Activated B cell treated with CpG ODN at 0.5 μM for 24 hours (primary cell): Measurements from ENCODE around the gene PRPF40B. TPM values are rescaled to one million over a fixed set of nuclear protein-coding genes. Genes with fewer than 3 reads are reported as not detected.
A peak's percentile ranks its signal among the peaks of the same experiment; 100 is the strongest.

Experiments used
- ATAC-seq: fragments of 200-7000 bp; cut with Tn5 transposase; one replicate; pipeline ENCODE4 v1.10.0; 2021; ENCODE audit warnings: low read depth, mild to moderate bottlenecking, moderate library complexity
- CTCF ChIA-PET: fragments of 350-600 bp; sonication (Branson Sonifier 250); formaldehyde crosslinking; loops from one replicate; lab custom pipeline; 2021; ENCODE audit warnings: antibody characterized with exemption; lab: Charles Lee
- POLR2A ChIA-PET: fragments of 350-600 bp; sonication (Branson Sonifier 250); formaldehyde crosslinking; loops from one replicate; lab custom pipeline; 2021; ENCODE audit warnings: antibody characterized with exemption; lab: Charles Lee
- DNase-seq: peaks from one replicate; pipeline ENCODE4 v3.0.0; 2022
- H3K27ac Mint-ChIP-seq: one replicate; pipeline ENCODE4 v1.8.0; 2020; ENCODE audit warnings: mixed read lengths
- H3K27me3 Mint-ChIP-seq: one replicate; pipeline ENCODE4 v1.8.0; 2021; ENCODE audit warnings: mixed read lengths
- H3K36me3 Mint-ChIP-seq: one replicate; pipeline ENCODE4 v1.8.0; 2021; ENCODE audit warnings: low read depth, mixed read lengths
- H3K4me1 Mint-ChIP-seq: one replicate; pipeline ENCODE4 v1.8.0; 2021; ENCODE audit warnings: mixed read lengths
- H3K4me3 Mint-ChIP-seq: one replicate; pipeline ENCODE4 v1.8.0; 2020; ENCODE audit warnings: mild to moderate bottlenecking, mixed read lengths
- H3K9me3 Mint-ChIP-seq: one replicate; pipeline ENCODE4 v1.8.0; 2020; ENCODE audit warnings: mixed read lengths
- CTCF ChIP-seq: fragments of 200-600 bp; IDR thresholded peaks from one replicate; pipeline ENCODE4 v1.8.0; 2022; ENCODE audit warnings: antibody characterized with exemption, mild to moderate bottlenecking
- intact Hi-C: fragments of 100-400 bp; cut with micrococcal nuclease; formaldehyde crosslinking; loops from one replicate; pipeline ENCODE4 v1.15.1; 2024
- total RNA-seq: library from RNA; stranded (reverse); gene quantifications from 2 replicates; pipeline ENCODE4 v1.2.3, GENCODE V29; 2022

Gene PRPF40B
- total RNA-seq, 1 donor from 2014 or later, result 23.4 TPM

GRCh38 chr12:49633703-49634345 is 10.5 kb downstream of the PRPF40B start:
- H3K4me3 Mint-ChIP-seq, result no peak overlapping the region
- ATAC-seq, result no peak
- ChIA-PET POLR2A (no interaction called here), CTCF (interaction anchor here (0.8 kb wide), 1 partner anchor 107 kb away, joined by 3 read pairs; the partner anchor contains the start of gene TMBIM6)
- H3K36me3 Mint-ChIP-seq, result peaks cover 4% of the 10 kb centered on the region
- no peak overlapping the region for H3K27ac Mint-ChIP-seq
- no peaks in the 10 kb centered on the region for H3K9me3 Mint-ChIP-seq
- intact Hi-C loops, result no loop called here
- DNase-seq, result no peak
- peaks cover 19% of the 10 kb centered on the region for H3K4me1 Mint-ChIP-seq
- TF ChIP-seq CTCF, result no peak
- no peaks in the 10 kb centered on the region for H3K27me3 Mint-ChIP-seq

DNA sequence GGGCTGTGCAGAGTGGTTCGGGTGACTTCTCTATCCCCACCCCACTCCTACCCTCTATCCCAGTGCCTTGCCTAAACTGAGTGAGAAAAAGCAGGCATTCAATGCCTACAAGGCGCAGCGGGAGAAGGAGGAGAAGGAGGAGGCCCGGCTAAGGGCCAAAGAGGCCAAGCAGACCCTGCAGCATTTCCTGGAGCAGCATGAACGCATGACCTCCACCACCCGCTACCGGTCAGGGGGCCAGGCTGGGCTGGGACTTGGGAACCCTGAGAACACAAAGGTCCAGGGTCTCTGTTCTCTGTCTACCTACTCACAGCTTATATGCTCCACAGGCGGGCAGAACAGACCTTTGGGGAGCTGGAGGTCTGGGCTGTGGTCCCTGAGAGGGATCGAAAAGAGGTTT is 11.7 kb downstream of the PRPF40B start:
- intact Hi-C loops, result no loop called here
- no peak for ATAC-seq
- ChIA-PET CTCF (interaction anchor here (14.7 kb wide), 1 partner anchor 75 kb away, joined by 284 read pairs; the partner anchor contains the start of gene FMNL3), POLR2A (interaction anchor here (0.6 kb wide), 1 partner anchor 32 kb away, joined by 3 read pairs; no protein-coding TSS in a partner anchor)
- Mint-ChIP-seq H3K4me3 (no peak overlapping the region), H3K4me1 (peaks cover 27% of the 10 kb centered on the region), H3K36me3 (peaks cover 4% of the 10 kb centered on the region), H3K27ac (no peak overlapping the region), H3K9me3 (no peaks in the 10 kb centered on the region), H3K27me3 (no peaks in the 10 kb centered on the region)
- DNase-seq, result no peak
- TF ChIP-seq CTCF, result no peak

- peaks cover 27% of the 10 kb centered on the region for H3K4me1 Mint-ChIP-seq
- DNase-seq, result peak; percentile 2
- no peaks in the 10 kb centered on the region for H3K9me3 Mint-ChIP-seq
- ChIA-PET CTCF (interaction anchor here (0.7 to 14.7 kb wide), 6 partner anchors 10 to 74 kb away, joined by 3 to 284 read pairs (median 6); partner anchors contain the start of genes FMNL3 and PRPF40B), POLR2A (interaction anchor here (0.5 to 2.6 kb wide), 5 partner anchors 13 to 269 kb away, joined by 3 to 12 read pairs (median 4); partner anchors contain the start of genes NCKAP5L, PRPF40B and SPATS2)
- intact Hi-C loops, result loop anchor here (2.0 kb wide), 2 partner anchors 127 to 203 kb away; no protein-coding TSS in a partner anchor
- TF ChIP-seq CTCF, result no peak
- H3K27ac Mint-ChIP-seq, result no peak overlapping the region
- H3K36me3 Mint-ChIP-seq, result peaks cover 4% of the 10 kb centered on the region
- no peak for ATAC-seq
- H3K27me3 Mint-ChIP-seq, result no peaks in the 10 kb centered on the region
- no peak overlapping the region for H3K4me3 Mint-ChIP-seq
These were observed 12.3 kb downstream of the PRPF40B start for GRCh38 chr12:49635656-49636055.

GRCh38 chr12:49636574-49636973 is 13.2 kb downstream of the PRPF40B start:
- Mint-ChIP-seq H3K27ac (no peak overlapping the region), H3K36me3 (peaks cover 4% of the 10 kb centered on the region), H3K27me3 (no peaks in the 10 kb centered on the region), H3K4me3 (no peak overlapping the region), H3K4me1 (peaks cover 27% of the 10 kb centered on the region), H3K9me3 (no peaks in the 10 kb centered on the region)
- ATAC-seq, result no peak
- ChIA-PET CTCF (interaction anchor here (0.7 to 14.7 kb wide), 12 partner anchors 9 to 141 kb away, joined by 3 to 284 read pairs (median 5); partner anchors contain the start of genes FMNL3, PRPF40B and TMBIM6), POLR2A (interaction anchor here (0.6 to 2.6 kb wide), 6 partner anchors 14 to 270 kb away, joined by 3 to 12 read pairs (median 4); partner anchors contain the start of genes NCKAP5L, PRPF40B, SPATS2 and TMBIM6)
- intact Hi-C loops, result loop anchor here (2.0 kb wide), 2 partner anchors 126 to 202 kb away; no protein-coding TSS in a partner anchor
- no peak for TF ChIP-seq CTCF
- no peak for DNase-seq
